ENCODE results near the gene MSI2. TPM values are rescaled to one million over a fixed set of nuclear protein-coding genes. Genes with fewer than 3 reads are reported as not detected.

The MSI2 gene
- total RNA-seq, 1 donor = 23.2 TPM

DNA sequence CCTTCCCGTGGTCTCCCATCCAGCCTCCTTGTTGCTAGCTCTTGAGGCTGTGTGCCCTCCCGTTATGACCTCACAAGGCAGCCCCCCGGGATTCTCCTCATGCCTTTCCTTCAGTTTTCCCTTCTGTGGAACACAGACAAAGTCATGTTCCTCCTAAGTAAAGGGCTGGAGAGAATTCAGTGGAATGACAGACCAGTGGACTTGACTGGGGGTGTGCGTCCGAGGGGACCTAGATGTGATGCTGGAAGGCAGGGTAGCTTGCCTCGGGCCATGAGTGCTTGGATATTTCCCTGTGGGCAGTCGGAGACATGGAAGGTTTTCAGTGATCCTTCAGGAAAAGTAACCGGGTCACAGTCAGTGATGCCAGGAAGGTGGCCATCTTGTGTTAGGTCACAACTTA is 247.9 kb downstream of the MSI2 start:
- Histone ChIP-seq H3K27me3 (ENCODE audit: insufficient read depth, low read length) (no peaks in the 10 kb centered on the region), H3K4me1 (ENCODE audit: insufficient read depth, low read length) (peaks cover 5% of the 10 kb centered on the region), H3K79me2 (ENCODE audit: insufficient read depth, low read length) (no peaks in the 10 kb centered on the region), H4K20me1 (ENCODE audit: insufficient read depth, low read length) (no peaks in the 10 kb centered on the region), H3K4me2 (ENCODE audit: insufficient read depth, low read length) (no peak overlapping the region), H3K27ac (ENCODE audit: low read depth, low read length) (no peak overlapping the region), H2AFZ (ENCODE audit: low read length) (no peak overlapping the region), H3K36me3 (ENCODE audit: insufficient read depth, low read length) (no peaks in the 10 kb centered on the region), H3K9me3 (ENCODE audit: low read depth, low read length) (no peaks in the 10 kb centered on the region), H3K4me3 (ENCODE audit: insufficient read depth, low read length) (no peak overlapping the region)
- TF ChIP-seq, protein P1, sequence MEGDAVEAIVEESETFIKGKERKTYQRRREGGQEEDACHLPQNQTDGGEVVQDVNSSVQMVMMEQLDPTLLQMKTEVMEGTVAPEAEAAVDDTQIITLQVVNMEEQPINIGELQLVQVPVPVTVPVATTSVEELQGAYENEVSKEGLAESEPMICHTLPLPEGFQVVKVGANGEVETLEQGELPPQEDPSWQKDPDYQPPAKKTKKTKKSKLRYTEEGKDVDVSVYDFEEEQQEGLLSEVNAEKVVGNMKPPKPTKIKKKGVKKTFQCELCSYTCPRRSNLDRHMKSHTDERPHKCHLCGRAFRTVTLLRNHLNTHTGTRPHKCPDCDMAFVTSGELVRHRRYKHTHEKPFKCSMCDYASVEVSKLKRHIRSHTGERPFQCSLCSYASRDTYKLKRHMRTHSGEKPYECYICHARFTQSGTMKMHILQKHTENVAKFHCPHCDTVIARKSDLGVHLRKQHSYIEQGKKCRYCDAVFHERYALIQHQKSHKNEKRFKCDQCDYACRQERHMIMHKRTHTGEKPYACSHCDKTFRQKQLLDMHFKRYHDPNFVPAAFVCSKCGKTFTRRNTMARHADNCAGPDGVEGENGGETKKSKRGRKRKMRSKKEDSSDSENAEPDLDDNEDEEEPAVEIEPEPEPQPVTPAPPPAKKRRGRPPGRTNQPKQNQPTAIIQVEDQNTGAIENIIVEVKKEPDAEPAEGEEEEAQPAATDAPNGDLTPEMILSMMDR (IDR thresholded peaks at IDR 0.05; ENCODE audit: extremely low read depth, low read depth, low read length) = no peak
- DNase-seq (ENCODE audit: insufficient read length, low spot score, missing footprints) = no peak

DNA sequence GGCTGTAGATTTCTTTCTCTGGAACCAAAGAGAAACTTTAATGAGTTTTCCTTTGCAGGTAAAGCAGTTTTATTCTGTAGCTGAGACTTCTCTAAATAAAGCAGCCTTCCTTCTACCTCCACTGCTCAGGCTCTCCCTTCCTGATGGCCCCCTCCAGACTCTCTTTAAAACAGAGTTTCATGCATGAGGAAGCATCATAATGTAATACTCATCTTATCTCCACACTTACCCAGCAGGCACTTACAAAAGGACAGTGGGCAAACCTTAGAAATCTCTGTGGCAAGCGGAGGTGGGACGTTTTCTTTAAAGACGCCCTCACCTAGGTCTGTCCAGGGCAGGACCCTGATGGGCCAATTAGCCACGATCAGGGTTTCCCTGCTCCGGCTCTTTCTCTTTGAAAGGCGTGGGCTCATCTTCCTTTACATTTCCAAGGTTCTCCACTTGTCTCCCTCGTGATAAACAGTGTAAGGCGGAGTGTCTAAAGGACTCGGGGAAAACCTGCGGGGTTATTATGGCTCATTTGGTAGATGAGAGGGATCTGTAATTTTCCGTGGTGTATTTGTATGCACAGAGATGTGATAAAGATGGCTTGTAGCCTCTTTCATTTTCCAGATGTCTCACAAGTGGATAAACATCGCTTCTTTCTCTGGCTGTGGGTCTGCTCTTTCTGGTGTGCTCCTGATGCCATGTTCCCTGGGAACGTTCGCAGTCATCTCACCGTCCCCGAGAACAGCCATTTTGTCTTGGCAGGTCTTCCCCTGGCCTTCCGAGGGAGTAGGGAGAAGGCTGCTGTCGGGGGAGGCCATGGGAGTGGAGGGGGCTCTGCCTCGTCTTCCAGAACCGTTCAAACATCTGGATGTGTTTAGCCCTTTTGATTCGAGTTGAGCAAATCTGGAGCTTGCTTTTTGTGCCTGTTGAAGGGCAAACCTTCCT is 249.8 kb downstream of the MSI2 start:
- Histone ChIP-seq H3K79me2 (ENCODE audit: insufficient read depth, low read length) (no peaks in the 10 kb centered on the region), H4K20me1 (ENCODE audit: insufficient read depth, low read length) (no peaks in the 10 kb centered on the region), H3K36me3 (ENCODE audit: insufficient read depth, low read length) (no peaks in the 10 kb centered on the region), H3K9me3 (ENCODE audit: low read depth, low read length) (no peaks in the 10 kb centered on the region), H3K4me2 (ENCODE audit: insufficient read depth, low read length) (no peak overlapping the region), H3K4me1 (ENCODE audit: insufficient read depth, low read length) (peaks cover 5% of the 10 kb centered on the region), H3K4me3 (ENCODE audit: insufficient read depth, low read length) (no peak overlapping the region), H3K27me3 (ENCODE audit: insufficient read depth, low read length) (no peaks in the 10 kb centered on the region), H3K27ac (ENCODE audit: low read depth, low read length) (no peak overlapping the region), H2AFZ (ENCODE audit: low read length) (no peak overlapping the region)
- no peak for DNase-seq (ENCODE audit: insufficient read length, low spot score, missing footprints)
- TF ChIP-seq, protein P1 (IDR thresholded peaks at IDR 0.05; ENCODE audit: extremely low read depth, low read depth, low read length) = no peak

DNA sequence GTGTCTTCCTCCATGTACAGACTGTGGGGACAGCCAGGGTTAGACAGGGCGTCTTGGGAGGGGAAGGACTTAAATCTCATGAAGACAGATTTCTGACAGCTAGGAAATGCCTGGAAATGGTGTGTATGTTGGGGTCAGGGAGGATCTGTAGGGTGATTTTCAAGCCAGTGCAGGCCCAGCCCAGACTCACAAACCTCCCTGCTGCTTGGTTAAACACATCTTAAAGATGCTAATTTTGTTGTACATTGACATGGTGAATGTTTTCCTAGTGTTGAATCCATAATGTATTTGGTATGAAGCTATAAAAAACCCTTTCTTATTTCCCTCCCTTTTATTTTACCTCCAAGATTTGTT is 250.4 kb downstream of the MSI2 start:
- TF ChIP-seq, protein P1 (IDR thresholded peaks at IDR 0.05; ENCODE audit: extremely low read depth, low read depth, low read length) = no peak

DNA sequence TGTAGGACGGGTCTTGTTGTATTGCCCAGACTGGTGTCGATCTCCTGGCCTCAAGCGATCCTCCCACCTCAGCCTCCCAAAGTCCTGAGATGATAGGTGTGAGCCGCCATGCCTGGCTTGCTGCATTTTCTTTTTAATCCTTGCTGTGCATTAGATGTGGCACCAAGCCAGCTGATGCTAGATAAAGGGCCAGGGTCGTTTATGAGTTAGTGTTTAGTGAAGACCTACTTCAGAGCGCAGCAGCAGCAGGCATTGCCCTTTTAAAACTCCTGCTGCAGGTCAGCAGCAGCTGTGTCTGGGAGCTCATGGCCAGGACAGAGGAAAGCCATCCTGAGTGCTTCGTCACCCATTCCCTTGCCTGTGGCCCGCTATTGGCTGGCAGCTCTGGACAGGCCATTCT is 251.5 kb downstream of the MSI2 start:
- Histone ChIP-seq H3K27me3 (ENCODE audit: insufficient read depth, low read length) (no peaks in the 10 kb centered on the region), H3K27ac (ENCODE audit: low read depth, low read length) (no peak overlapping the region), H2AFZ (ENCODE audit: low read length) (no peak overlapping the region), H3K36me3 (ENCODE audit: insufficient read depth, low read length) (no peaks in the 10 kb centered on the region), H3K4me1 (ENCODE audit: insufficient read depth, low read length) (peaks cover 5% of the 10 kb centered on the region), H3K79me2 (ENCODE audit: insufficient read depth, low read length) (no peaks in the 10 kb centered on the region), H3K9me3 (ENCODE audit: low read depth, low read length) (no peaks in the 10 kb centered on the region), H4K20me1 (ENCODE audit: insufficient read depth, low read length) (no peaks in the 10 kb centered on the region), H3K4me3 (ENCODE audit: insufficient read depth, low read length) (no peak overlapping the region), H3K4me2 (ENCODE audit: insufficient read depth, low read length) (no peak overlapping the region)
- TF ChIP-seq, protein P1 (IDR thresholded peaks at IDR 0.05; ENCODE audit: extremely low read depth, low read depth, low read length) = no peak
- no peak for DNase-seq (ENCODE audit: insufficient read length, low spot score, missing footprints)

More for the DNA sequence above, 250.4 kb downstream of the MSI2 start:
- peaks cover 5% of the 10 kb centered on the region for H3K4me1 ChIP-seq (ENCODE audit: insufficient read depth, low read length)
- no peaks in the 10 kb centered on the region for H4K20me1 ChIP-seq (ENCODE audit: insufficient read depth, low read length)
- H3K4me2 ChIP-seq (ENCODE audit: insufficient read depth, low read length) = no peak overlapping the region
- no peak overlapping the region for H2AFZ ChIP-seq (ENCODE audit: low read length)
- no peak for DNase-seq (ENCODE audit: insufficient read length, low spot score, missing footprints)
- H3K27ac ChIP-seq (ENCODE audit: low read depth, low read length) = no peak overlapping the region
- no peaks in the 10 kb centered on the region for H3K79me2 ChIP-seq (ENCODE audit: insufficient read depth, low read length)
- H3K9me3 ChIP-seq (ENCODE audit: low read depth, low read length) = no peaks in the 10 kb centered on the region
- no peaks in the 10 kb centered on the region for H3K27me3 ChIP-seq (ENCODE audit: insufficient read depth, low read length)
- no peaks in the 10 kb centered on the region for H3K36me3 ChIP-seq (ENCODE audit: insufficient read depth, low read length)
- no peak overlapping the region for H3K4me3 ChIP-seq (ENCODE audit: insufficient read depth, low read length)
